B cell (primary cell): ENCODE results near the gene PARN. TPM values are rescaled to one million over a fixed set of nuclear protein-coding genes. Genes with fewer than 3 reads are reported as not detected.
"Not testable (repeated sequence)": the region's sequence is repeated elsewhere in the genome, so short reads cannot be mapped to it uniquely, and the experiment has no call there.

Experiments used
- ATAC-seq: fragments of 200-7000 bp; cut with Tn5 transposase; one replicate; pipeline ENCODE4 v1.10.0; 2021; ENCODE audit warnings: low read depth, mild to moderate bottlenecking, moderate number of reproducible peaks, moderate library complexity
- CTCF ChIA-PET: fragments of 350-600 bp; sonication (Branson Sonifier 250); formaldehyde crosslinking; loops from one replicate; lab custom pipeline; 2021; ENCODE audit warnings: antibody characterized with exemption, inconsistent platforms; lab: Charles Lee
- POLR2A ChIA-PET: fragments of 350-600 bp; sonication (Branson Sonifier 250); formaldehyde crosslinking; loops from one replicate; lab custom pipeline; 2021; ENCODE audit warnings: antibody characterized with exemption; lab: Charles Lee
- DNase-seq: peaks from one replicate; pipeline ENCODE4 v3.0.0; 2013
- H2AFZ ChIP-seq: 2 replicates; pipeline ENCODE4 v1.6.1; 2012; ENCODE audit warnings: mild to moderate bottlenecking, low read depth, low read length; ENCODE audit not compliant: insufficient read depth, poor library complexity, severe bottlenecking
- H3K27ac ChIP-seq, 2 donors: 1 replicate in 1 of 2; 2 replicates in 1 of 2; pipeline ENCODE4 v1.5.1; 2012 to 2013; ENCODE audit warnings: low read length in 2 of 2, mild to moderate bottlenecking in 2 of 2, moderate library complexity in 1 of 2
- H3K27me3 ChIP-seq, 4 experiments: fragments of 200-600 bp in 1 of 4; sonication (generic) in 1 of 4; replicated peaks in 1 of 4; 1 replicate in 2 of 4; 2 replicates in 2 of 4; pipeline versions ENCODE4 v1.6.1 to v1.7.0; 2013 to 2016; ENCODE audit warnings: low read length in 3 of 4, mild to moderate bottlenecking in 2 of 4, mixed read lengths in 1 of 4, moderate library complexity in 1 of 4; ENCODE audit not compliant: insufficient read depth in 4 of 4, control insufficient read depth in 3 of 4; ENCODE audit errors: control extremely low read depth in 1 of 4
- H3K36me3 ChIP-seq, 2 experiments: replicated peaks in 1 of 2; 1 replicate in 1 of 2; 2 replicates in 1 of 2; pipeline versions ENCODE4 v1.6.1 to v1.7.1; 2013; ENCODE audit warnings: low read length in 1 of 2; ENCODE audit not compliant: insufficient read depth in 2 of 2, control insufficient read depth in 1 of 2; ENCODE audit errors: control extremely low read depth in 1 of 2, extremely low read depth in 1 of 2
- H3K4me1 ChIP-seq, 2 donors: fragments of 200-600 bp in 1 of 2; sonication (generic) in 1 of 2; 1 replicate in 1 of 2; 2 replicates in 1 of 2; pipeline versions ENCODE4 v1.5.1 to v1.6.1; 2013 to 2017; ENCODE audit warnings: low read length in 2 of 2; ENCODE audit not compliant: control insufficient read depth in 2 of 2, insufficient read depth in 2 of 2
- H3K4me2 ChIP-seq: replicated peaks from 2 replicates; pipeline ENCODE3; 2012; ENCODE audit warnings: mild to moderate bottlenecking, low read depth, low read length; ENCODE audit not compliant: poor library complexity, severe bottlenecking
- H3K4me3 ChIP-seq, 5 experiments: fragments of 200-600 bp in 1 of 5; sonication (generic) in 1 of 5; 1 replicate in 3 of 5; 2 replicates in 2 of 5; pipeline versions ENCODE4 v1.5.1 to v1.7.0; 2011 to 2016; ENCODE audit warnings: low read length in 4 of 5, mild to moderate bottlenecking in 4 of 5, low read depth in 2 of 5, control low read depth in 1 of 5, moderate library complexity in 1 of 5; ENCODE audit not compliant: insufficient read depth in 1 of 5; ENCODE audit errors: control extremely low read depth in 1 of 5, extremely low read depth in 1 of 5
- H3K79me2 ChIP-seq: fragments of 200-600 bp; sonication (generic); one replicate; pipeline ENCODE4 v1.6.0; 2016; ENCODE audit warnings: low read length; ENCODE audit not compliant: control insufficient read depth, insufficient read depth
- H3K9ac ChIP-seq: fragments of 200-600 bp; sonication (generic); 2 replicates; pipeline ENCODE4 v1.6.1; 2017; ENCODE audit warnings: mild to moderate bottlenecking, low read length, moderate library complexity
- H3K9me3 ChIP-seq, 3 donors: one replicate each; pipeline versions ENCODE4 v1.6.1 to v1.7.1; 2013; ENCODE audit warnings: low read length in 2 of 3; ENCODE audit not compliant: control insufficient read depth in 2 of 3, insufficient read depth in 1 of 3; ENCODE audit errors: control extremely low read depth in 1 of 3
- H4K20me1 ChIP-seq: 2 replicates; pipeline ENCODE4 v1.6.0; 2012; ENCODE audit warnings: mild to moderate bottlenecking, low read length; ENCODE audit not compliant: insufficient read depth, control insufficient read depth, poor library complexity, severe bottlenecking
- H3K27ac Mint-ChIP-seq: one replicate; pipeline ENCODE4 v1.8.0; 2021; ENCODE audit warnings: mixed read lengths
- H3K27me3 Mint-ChIP-seq: one replicate; pipeline ENCODE4 v1.8.0; 2021; ENCODE audit warnings: mixed read lengths
- H3K4me1 Mint-ChIP-seq: one replicate; pipeline ENCODE4 v1.8.0; 2021; ENCODE audit warnings: mixed read lengths
- H3K4me3 Mint-ChIP-seq: one replicate; pipeline ENCODE4 v1.8.0; 2021; ENCODE audit warnings: mixed read lengths
- H3K9me3 Mint-ChIP-seq: one replicate; pipeline ENCODE4 v1.8.0; 2022; ENCODE audit warnings: mixed read lengths; ENCODE audit not compliant: insufficient read depth
- EZH2 ChIP-seq: IDR thresholded peaks from 2 replicates; pipeline ENCODE4 v1.6.1; 2012; ENCODE audit warnings: borderline replicate concordance, low read depth, mild to moderate bottlenecking, moderate library complexity, low read length; ENCODE audit not compliant: insufficient read depth, poor library complexity, severe bottlenecking
- WGBS: methylation state at CpG from one replicate; pipeline ENCODE4 v1.1.5; 2013; ENCODE audit warnings: missing lambda C conversion rate; ENCODE audit not compliant: insufficient coverage; 5-methylcytosine and 5-hydroxymethylcytosine counted together
- intact Hi-C: fragments of 100-400 bp; cut with micrococcal nuclease; formaldehyde crosslinking; loops from one replicate; pipeline ENCODE4 v1.10.0; 2022
- polyA plus RNA-seq: library from polyadenylated mRNA; depleted of rRNA; stranded (reverse); fragments of >200 nt; gene quantifications from 2 replicates; pipeline ENCODE4 v1.2.3, GENCODE V29; 2012
- total RNA-seq, 2 donors: library from RNA; stranded (reverse); fragments of 120-200 nt in 1 of 2; gene quantifications; 1 replicate in 1 of 2; 2 replicates in 1 of 2; pipeline versions ENCODE4 v1.2.3 to v1.2.4, GENCODE V29; 2013 to 2022
- TF ChIP-seq, protein P1 (sequence below): fragments of 200-600 bp; IDR thresholded peaks from one replicate; pipeline ENCODE4 v1.8.0; 2022; ENCODE audit warnings: antibody characterized with exemption, mild to moderate bottlenecking

PARN gene
- total and polyA plus RNA-seq, 2 donors (not counting 1 experiment from before 2014, with no cell fraction given) = 25.3 to 62.2 TPM

DNA sequence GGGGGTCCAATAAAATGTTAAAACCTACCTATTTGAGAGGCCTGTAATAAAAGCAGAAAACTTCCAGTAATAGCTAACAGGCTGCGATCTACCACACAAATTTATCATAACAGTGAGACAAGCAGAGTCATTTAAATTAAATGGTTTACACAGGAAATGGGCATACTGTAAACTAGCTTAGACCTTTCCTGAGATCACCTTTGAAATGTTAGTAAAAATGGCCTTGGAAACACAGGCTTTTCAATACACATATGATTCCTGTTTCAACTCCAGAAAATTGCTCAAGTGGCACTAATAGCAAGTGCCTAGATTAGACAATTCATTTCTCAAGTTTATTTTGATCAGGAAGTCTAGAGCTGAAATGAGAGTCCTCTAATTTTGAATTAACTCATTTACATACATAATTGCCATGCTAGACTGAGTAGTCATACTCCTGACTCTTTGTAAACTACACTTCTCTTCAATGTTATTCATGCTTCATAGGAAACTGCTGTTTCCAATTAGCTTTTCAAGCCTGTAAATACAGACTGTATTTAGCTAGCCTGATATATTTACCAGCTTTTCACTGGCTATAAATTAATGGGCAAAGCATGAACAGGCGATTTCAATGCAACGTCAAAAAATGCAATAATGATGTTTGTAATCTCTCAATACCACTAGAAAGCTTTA is 43.3 kb downstream of the PARN start:
- Mint-ChIP-seq H3K27me3 (no peaks in the 10 kb centered on the region), H3K27ac (no peak overlapping the region), H3K4me1 (peaks cover 17% of the 10 kb centered on the region), H3K9me3 (no peaks in the 10 kb centered on the region), H3K4me3 (no peak overlapping the region)
- Histone ChIP-seq H3K36me3 (peaks cover 6 to 77% of the 10 kb centered on the region in 2 experiments), H4K20me1 (no peaks in the 10 kb centered on the region), H3K4me1 (no peaks in the 10 kb centered on the region), H3K79me2 (peaks cover 2% of the 10 kb centered on the region), H2AFZ (no peak overlapping the region), H3K27me3 (no peaks in the 10 kb centered on the region), H3K4me3 (no peak overlapping the region), H3K27ac (no peak overlapping the region), H3K9me3 (no peaks in the 10 kb centered on the region), H3K4me2 (no peak overlapping the region), H3K9ac (no peak overlapping the region)
- WGBS = no CpG with 5 or more reads among the region's 3 CpGs
- intact Hi-C loops = no loop called here
- no peak for DNase-seq
- no peak for ATAC-seq
- ChIA-PET CTCF (interaction anchor here (1.0 kb wide), 1 partner anchor 287 kb away, joined by 3 read pairs; no protein-coding TSS in a partner anchor), POLR2A (no interaction called here)
- TF ChIP-seq, protein P1, sequence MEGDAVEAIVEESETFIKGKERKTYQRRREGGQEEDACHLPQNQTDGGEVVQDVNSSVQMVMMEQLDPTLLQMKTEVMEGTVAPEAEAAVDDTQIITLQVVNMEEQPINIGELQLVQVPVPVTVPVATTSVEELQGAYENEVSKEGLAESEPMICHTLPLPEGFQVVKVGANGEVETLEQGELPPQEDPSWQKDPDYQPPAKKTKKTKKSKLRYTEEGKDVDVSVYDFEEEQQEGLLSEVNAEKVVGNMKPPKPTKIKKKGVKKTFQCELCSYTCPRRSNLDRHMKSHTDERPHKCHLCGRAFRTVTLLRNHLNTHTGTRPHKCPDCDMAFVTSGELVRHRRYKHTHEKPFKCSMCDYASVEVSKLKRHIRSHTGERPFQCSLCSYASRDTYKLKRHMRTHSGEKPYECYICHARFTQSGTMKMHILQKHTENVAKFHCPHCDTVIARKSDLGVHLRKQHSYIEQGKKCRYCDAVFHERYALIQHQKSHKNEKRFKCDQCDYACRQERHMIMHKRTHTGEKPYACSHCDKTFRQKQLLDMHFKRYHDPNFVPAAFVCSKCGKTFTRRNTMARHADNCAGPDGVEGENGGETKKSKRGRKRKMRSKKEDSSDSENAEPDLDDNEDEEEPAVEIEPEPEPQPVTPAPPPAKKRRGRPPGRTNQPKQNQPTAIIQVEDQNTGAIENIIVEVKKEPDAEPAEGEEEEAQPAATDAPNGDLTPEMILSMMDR = no peak
- no peak for TF ChIP-seq EZH2

GRCh38 chr16:14585287-14585686 is 44.8 kb downstream of the PARN start:
- peaks cover 17% of the 10 kb centered on the region for H3K4me1 Mint-ChIP-seq
- WGBS = no CpG with 5 or more reads among the region's 3 CpGs
- ATAC-seq (no peak), DNase-seq (no peak)
- Histone ChIP-seq H4K20me1 (no peaks in the 10 kb centered on the region), H3K4me2 (no peak overlapping the region), H3K4me3 (no peak overlapping the region), H3K79me2 (peaks cover 2% of the 10 kb centered on the region), H3K36me3 (peaks cover 12 to 78% of the 10 kb centered on the region in 2 experiments), H3K4me1 (no peaks in the 10 kb centered on the region), H3K9ac (no peak overlapping the region), H3K27me3 (no peaks in the 10 kb centered on the region), H3K27ac (no peak overlapping the region), H2AFZ (no peak overlapping the region), H3K9me3 (no peaks in the 10 kb centered on the region)
- H3K4me3 Mint-ChIP-seq = no peak overlapping the region
- H3K27me3 Mint-ChIP-seq = no peaks in the 10 kb centered on the region
- POLR2A ChIA-PET = no interaction called here
- intact Hi-C loops = no loop called here
- no peak overlapping the region for H3K27ac Mint-ChIP-seq
- no peaks in the 10 kb centered on the region for H3K9me3 Mint-ChIP-seq
- CTCF ChIA-PET = no interaction called here
- TF ChIP-seq, protein P1 = no peak
- TF ChIP-seq EZH2 = no peak

GRCh38 chr16:14580926-14581325 is 49.1 kb downstream of the PARN start:
- H3K27me3 Mint-ChIP-seq, H3K9ac ChIP-seq, H3K9me3 Mint-ChIP-seq, H3K4me1 Mint-ChIP-seq, intact Hi-C loops, ATAC-seq, H3K4me3 Mint-ChIP-seq, POLR2A ChIA-PET, H4K20me1 ChIP-seq, DNase-seq, H3K27ac ChIP-seq, CTCF ChIA-PET, H3K4me3 ChIP-seq, H3K79me2 ChIP-seq, H3K9me3 ChIP-seq, H3K4me2 ChIP-seq, H3K27me3 ChIP-seq, H3K27ac Mint-ChIP-seq, H2AFZ ChIP-seq, H3K4me1 ChIP-seq: not testable (repeated sequence)
- WGBS = 100% methylated on average over 2 of the region's 3 CpGs
- H3K36me3 ChIP-seq = peaks cover 16 to 75% of the 10 kb centered on the region in 2 experiments
